ENCODE data around the gene NMT1.

The NMT1 gene

GRCh38 chr17:45077643-45078042 lies 16.5 kb downstream of the NMT1 start:
- TF ChIP-seq CTCF (IDR thresholded peaks at IDR 0.05; ENCODE audit: control insufficient read depth, insufficient read depth, low read depth, low read length, missing control alignments): no peak
- DNase-seq (ENCODE audit: low read depth): no peak

GRCh38 chr17:45081047-45081703 lies 20.1 kb downstream of the NMT1 start:
- no peak overlapping the region for H3K4me3 ChIP-seq (ENCODE audit: control insufficient read depth, low read depth, low read length)
- DNase-seq (ENCODE audit: low read depth): no peak
- no peak for TF ChIP-seq CTCF (IDR thresholded peaks at IDR 0.05; ENCODE audit: control insufficient read depth, insufficient read depth, low read depth, low read length, missing control alignments)

More at GRCh38 chr17:45077643-45078042, 16.5 kb downstream of the NMT1 start:
- H3K4me3 ChIP-seq (ENCODE audit: control insufficient read depth, low read depth, low read length): no peak overlapping the region

- DNase-seq (ENCODE audit: low read depth): no peak
- no peak for TF ChIP-seq CTCF (IDR thresholded peaks at IDR 0.05; ENCODE audit: control insufficient read depth, insufficient read depth, low read depth, low read length, missing control alignments)
Measured at GRCh38 chr17:45086391-45086790, 25.3 kb downstream of the NMT1 start.

DNA sequence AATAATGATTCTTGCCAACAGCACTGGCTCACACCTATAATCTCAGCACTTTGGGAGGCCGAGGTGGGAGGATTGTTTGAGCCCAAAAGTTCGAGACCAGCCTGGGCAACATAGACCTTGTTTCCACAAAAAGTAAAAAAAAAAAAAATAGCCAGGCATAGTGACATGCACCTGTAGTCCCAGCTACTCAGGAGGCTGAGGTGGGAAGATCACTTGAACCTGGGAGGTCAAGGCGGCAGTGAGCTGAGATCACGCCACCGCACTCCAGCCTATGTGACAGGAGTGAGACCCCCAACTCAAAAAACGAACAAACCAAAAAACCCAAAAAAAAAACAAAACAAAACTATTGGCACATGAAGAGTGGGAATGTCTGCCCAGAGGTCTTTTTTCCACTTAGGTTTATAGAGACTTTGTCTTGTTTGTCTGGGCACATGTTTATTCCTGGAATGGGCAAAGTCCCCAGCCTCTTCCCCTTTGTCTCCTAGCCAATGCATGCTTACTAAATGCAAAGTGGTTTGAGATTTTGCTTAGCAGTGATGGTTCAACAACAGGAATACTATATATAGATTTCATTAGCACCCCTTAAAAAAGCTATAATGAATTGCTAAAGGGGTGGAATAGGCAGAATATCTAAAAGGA lies 25.9 kb downstream of the NMT1 start:
- no peak for DNase-seq (ENCODE audit: low read depth)
- no peak overlapping the region for H3K4me3 ChIP-seq (ENCODE audit: control insufficient read depth, low read depth, low read length)
- TF ChIP-seq CTCF (IDR thresholded peaks at IDR 0.05; ENCODE audit: control insufficient read depth, insufficient read depth, low read depth, low read length, missing control alignments): no peak

More at GRCh38 chr17:45086391-45086790, 25.3 kb downstream of the NMT1 start:
- no peak overlapping the region for H3K4me3 ChIP-seq (ENCODE audit: control insufficient read depth, low read depth, low read length)

- DNase-seq (ENCODE audit: low read depth): no peak
- no peak overlapping the region for H3K4me3 ChIP-seq (ENCODE audit: control insufficient read depth, low read depth, low read length)
- TF ChIP-seq CTCF (IDR thresholded peaks at IDR 0.05; ENCODE audit: control insufficient read depth, insufficient read depth, low read depth, low read length, missing control alignments): no peak
Measured at GRCh38 chr17:45087504-45087975, 26.4 kb downstream of the NMT1 start.

GRCh38 chr17:45087978-45088377 lies 26.9 kb downstream of the NMT1 start:
- DNase-seq (ENCODE audit: low read depth): no peak
- no peak overlapping the region for H3K4me3 ChIP-seq (ENCODE audit: control insufficient read depth, low read depth, low read length)
- TF ChIP-seq CTCF (IDR thresholded peaks at IDR 0.05; ENCODE audit: control insufficient read depth, insufficient read depth, low read depth, low read length, missing control alignments): no peak
